B cell (primary cell): ENCODE measurements around the gene FANCL. TPM values are rescaled to one million over a fixed set of nuclear protein-coding genes. Genes with fewer than 3 reads are reported as not detected.
"Not testable (repeated sequence)": the region's sequence is repeated elsewhere in the genome, so short reads cannot be mapped to it uniquely, and the experiment has no call there.

ENCODE experiments used
- ATAC-seq: fragments of 200-7000 bp; cut with Tn5 transposase; one replicate; pipeline ENCODE4 v1.10.0; 2021; ENCODE audit warnings: low read depth, mild to moderate bottlenecking, moderate number of reproducible peaks, moderate library complexity
- CTCF ChIA-PET: fragments of 350-600 bp; sonication (Branson Sonifier 250); formaldehyde crosslinking; loops from one replicate; lab custom pipeline; 2021; ENCODE audit warnings: antibody characterized with exemption, inconsistent platforms; lab: Charles Lee
- POLR2A ChIA-PET: fragments of 350-600 bp; sonication (Branson Sonifier 250); formaldehyde crosslinking; loops from one replicate; lab custom pipeline; 2021; ENCODE audit warnings: antibody characterized with exemption; lab: Charles Lee
- DNase-seq: peaks from one replicate; pipeline ENCODE4 v3.0.0; 2013
- H2AFZ ChIP-seq: 2 replicates; pipeline ENCODE4 v1.6.1; 2012; ENCODE audit warnings: mild to moderate bottlenecking, low read depth, low read length; ENCODE audit not compliant: insufficient read depth, poor library complexity, severe bottlenecking
- H3K27ac ChIP-seq, 2 donors: 1 replicate in 1 of 2; 2 replicates in 1 of 2; pipeline ENCODE4 v1.5.1; 2012 to 2013; ENCODE audit warnings: low read length in 2 of 2, mild to moderate bottlenecking in 2 of 2, moderate library complexity in 1 of 2
- H3K27me3 ChIP-seq, 4 experiments: fragments of 200-600 bp in 1 of 4; sonication (generic) in 1 of 4; replicated peaks in 1 of 4; 1 replicate in 2 of 4; 2 replicates in 2 of 4; pipeline versions ENCODE4 v1.6.1 to v1.7.0; 2013 to 2016; ENCODE audit warnings: low read length in 3 of 4, mild to moderate bottlenecking in 2 of 4, mixed read lengths in 1 of 4, moderate library complexity in 1 of 4; ENCODE audit not compliant: insufficient read depth in 4 of 4, control insufficient read depth in 3 of 4; ENCODE audit errors: control extremely low read depth in 1 of 4
- H3K36me3 ChIP-seq, 2 experiments: replicated peaks in 1 of 2; 1 replicate in 1 of 2; 2 replicates in 1 of 2; pipeline versions ENCODE4 v1.6.1 to v1.7.1; 2013; ENCODE audit warnings: low read length in 1 of 2; ENCODE audit not compliant: insufficient read depth in 2 of 2, control insufficient read depth in 1 of 2; ENCODE audit errors: control extremely low read depth in 1 of 2, extremely low read depth in 1 of 2
- H3K4me1 ChIP-seq, 2 donors: fragments of 200-600 bp in 1 of 2; sonication (generic) in 1 of 2; 1 replicate in 1 of 2; 2 replicates in 1 of 2; pipeline versions ENCODE4 v1.5.1 to v1.6.1; 2013 to 2017; ENCODE audit warnings: low read length in 2 of 2; ENCODE audit not compliant: control insufficient read depth in 2 of 2, insufficient read depth in 2 of 2
- H3K4me2 ChIP-seq: replicated peaks from 2 replicates; pipeline ENCODE3; 2012; ENCODE audit warnings: mild to moderate bottlenecking, low read depth, low read length; ENCODE audit not compliant: poor library complexity, severe bottlenecking
- H3K4me3 ChIP-seq, 5 experiments: fragments of 200-600 bp in 1 of 5; sonication (generic) in 1 of 5; 1 replicate in 3 of 5; 2 replicates in 2 of 5; pipeline versions ENCODE4 v1.5.1 to v1.7.0; 2011 to 2016; ENCODE audit warnings: low read length in 4 of 5, mild to moderate bottlenecking in 4 of 5, low read depth in 2 of 5, control low read depth in 1 of 5, moderate library complexity in 1 of 5; ENCODE audit not compliant: insufficient read depth in 1 of 5; ENCODE audit errors: control extremely low read depth in 1 of 5, extremely low read depth in 1 of 5
- H3K79me2 ChIP-seq: fragments of 200-600 bp; sonication (generic); one replicate; pipeline ENCODE4 v1.6.0; 2016; ENCODE audit warnings: low read length; ENCODE audit not compliant: control insufficient read depth, insufficient read depth
- H3K9ac ChIP-seq: fragments of 200-600 bp; sonication (generic); 2 replicates; pipeline ENCODE4 v1.6.1; 2017; ENCODE audit warnings: mild to moderate bottlenecking, low read length, moderate library complexity
- H3K9me3 ChIP-seq, 3 donors: one replicate each; pipeline versions ENCODE4 v1.6.1 to v1.7.1; 2013; ENCODE audit warnings: low read length in 2 of 3; ENCODE audit not compliant: control insufficient read depth in 2 of 3, insufficient read depth in 1 of 3; ENCODE audit errors: control extremely low read depth in 1 of 3
- H4K20me1 ChIP-seq: 2 replicates; pipeline ENCODE4 v1.6.0; 2012; ENCODE audit warnings: mild to moderate bottlenecking, low read length; ENCODE audit not compliant: insufficient read depth, control insufficient read depth, poor library complexity, severe bottlenecking
- H3K27ac Mint-ChIP-seq: one replicate; pipeline ENCODE4 v1.8.0; 2021; ENCODE audit warnings: mixed read lengths
- H3K27me3 Mint-ChIP-seq: one replicate; pipeline ENCODE4 v1.8.0; 2021; ENCODE audit warnings: mixed read lengths
- H3K4me1 Mint-ChIP-seq: one replicate; pipeline ENCODE4 v1.8.0; 2021; ENCODE audit warnings: mixed read lengths
- H3K4me3 Mint-ChIP-seq: one replicate; pipeline ENCODE4 v1.8.0; 2021; ENCODE audit warnings: mixed read lengths
- H3K9me3 Mint-ChIP-seq: one replicate; pipeline ENCODE4 v1.8.0; 2022; ENCODE audit warnings: mixed read lengths; ENCODE audit not compliant: insufficient read depth
- EZH2 ChIP-seq: IDR thresholded peaks from 2 replicates; pipeline ENCODE4 v1.6.1; 2012; ENCODE audit warnings: borderline replicate concordance, low read depth, mild to moderate bottlenecking, moderate library complexity, low read length; ENCODE audit not compliant: insufficient read depth, poor library complexity, severe bottlenecking
- WGBS: methylation state at CpG from one replicate; pipeline ENCODE4 v1.1.5; 2013; ENCODE audit warnings: missing lambda C conversion rate; ENCODE audit not compliant: insufficient coverage; 5-methylcytosine and 5-hydroxymethylcytosine counted together
- intact Hi-C: fragments of 100-400 bp; cut with micrococcal nuclease; formaldehyde crosslinking; loops from one replicate; pipeline ENCODE4 v1.10.0; 2022
- polyA plus RNA-seq: library from polyadenylated mRNA; depleted of rRNA; stranded (reverse); fragments of >200 nt; gene quantifications from 2 replicates; pipeline ENCODE4 v1.2.3, GENCODE V29; 2012
- total RNA-seq, 2 donors: library from RNA; stranded (reverse); fragments of 120-200 nt in 1 of 2; gene quantifications; 1 replicate in 1 of 2; 2 replicates in 1 of 2; pipeline versions ENCODE4 v1.2.3 to v1.2.4, GENCODE V29; 2013 to 2022
- TF ChIP-seq, protein P1 (sequence below): fragments of 200-600 bp; IDR thresholded peaks from one replicate; pipeline ENCODE4 v1.8.0; 2022; ENCODE audit warnings: antibody characterized with exemption, mild to moderate bottlenecking

The FANCL gene
- total and polyA plus RNA-seq, 2 donors (not counting 1 experiment from before 2014, with no cell fraction given) = 9.1 to 31.7 TPM

GRCh38 chr2:58155160-58155778, 85.9 kb downstream of the FANCL start:
- CTCF ChIA-PET = interaction anchor here (1.3 kb wide), 1 partner anchor 10 kb away, joined by 3 read pairs; no protein-coding TSS in a partner anchor

DNA sequence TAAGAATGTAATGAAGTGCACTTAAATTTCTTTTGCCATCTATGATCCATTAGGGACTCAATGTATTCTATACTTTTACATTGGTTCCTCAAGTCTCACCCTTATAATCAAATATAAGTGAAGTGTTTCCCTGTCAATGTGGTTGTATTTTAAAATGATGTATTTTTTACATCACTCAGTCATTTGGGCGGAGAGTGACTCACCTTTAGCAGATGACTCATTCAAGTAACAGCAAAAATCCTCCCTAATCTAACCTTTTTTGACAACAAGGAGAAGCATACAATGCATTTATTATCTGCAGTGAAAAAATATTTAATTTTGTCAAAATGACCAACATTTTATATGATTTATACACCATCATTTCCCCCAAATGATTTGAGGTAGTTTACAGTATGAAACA, 94.4 kb downstream of the FANCL start:
- Histone ChIP-seq H3K27me3 (no peaks in the 10 kb centered on the region), H3K27ac (no peak overlapping the region), H3K36me3 (peaks cover 4 to 14% of the 10 kb centered on the region in 2 experiments), H4K20me1 (no peaks in the 10 kb centered on the region), H2AFZ (no peak overlapping the region), H3K9ac (no peak overlapping the region), H3K4me2 (no peak overlapping the region), H3K4me3 (no peak overlapping the region), H3K9me3 (peaks cover 0 to 1% (median 0%) of the 10 kb centered on the region in 3 donors), H3K79me2 (no peaks in the 10 kb centered on the region), H3K4me1 (no peaks in the 10 kb centered on the region)
- no peak for DNase-seq
- Mint-ChIP-seq H3K27me3 (no peaks in the 10 kb centered on the region), H3K27ac (no peak overlapping the region), H3K9me3 (no peaks in the 10 kb centered on the region), H3K4me3 (no peak overlapping the region), H3K4me1 (no peaks in the 10 kb centered on the region)
- CTCF ChIA-PET = no interaction called here
- TF ChIP-seq, protein P1, sequence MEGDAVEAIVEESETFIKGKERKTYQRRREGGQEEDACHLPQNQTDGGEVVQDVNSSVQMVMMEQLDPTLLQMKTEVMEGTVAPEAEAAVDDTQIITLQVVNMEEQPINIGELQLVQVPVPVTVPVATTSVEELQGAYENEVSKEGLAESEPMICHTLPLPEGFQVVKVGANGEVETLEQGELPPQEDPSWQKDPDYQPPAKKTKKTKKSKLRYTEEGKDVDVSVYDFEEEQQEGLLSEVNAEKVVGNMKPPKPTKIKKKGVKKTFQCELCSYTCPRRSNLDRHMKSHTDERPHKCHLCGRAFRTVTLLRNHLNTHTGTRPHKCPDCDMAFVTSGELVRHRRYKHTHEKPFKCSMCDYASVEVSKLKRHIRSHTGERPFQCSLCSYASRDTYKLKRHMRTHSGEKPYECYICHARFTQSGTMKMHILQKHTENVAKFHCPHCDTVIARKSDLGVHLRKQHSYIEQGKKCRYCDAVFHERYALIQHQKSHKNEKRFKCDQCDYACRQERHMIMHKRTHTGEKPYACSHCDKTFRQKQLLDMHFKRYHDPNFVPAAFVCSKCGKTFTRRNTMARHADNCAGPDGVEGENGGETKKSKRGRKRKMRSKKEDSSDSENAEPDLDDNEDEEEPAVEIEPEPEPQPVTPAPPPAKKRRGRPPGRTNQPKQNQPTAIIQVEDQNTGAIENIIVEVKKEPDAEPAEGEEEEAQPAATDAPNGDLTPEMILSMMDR = no peak
- no peak for TF ChIP-seq EZH2
- WGBS = no CpG with 5 or more reads among the region's 1 CpG
- no peak for ATAC-seq
- intact Hi-C loops = no loop called here
- POLR2A ChIA-PET = no interaction called here

More at GRCh38 chr2:58155160-58155778, 85.9 kb downstream of the FANCL start:
- Histone ChIP-seq H2AFZ (no peak overlapping the region), H3K4me1 (no peaks in the 10 kb centered on the region), H3K36me3 (peaks cover 2 to 25% of the 10 kb centered on the region in 2 experiments), H4K20me1 (no peaks in the 10 kb centered on the region), H3K9me3 (no peaks in the 10 kb centered on the region), H3K4me3 (no peak overlapping the region), H3K4me2 (no peak overlapping the region), H3K27ac (no peak overlapping the region), H3K79me2 (no peaks in the 10 kb centered on the region), H3K9ac (no peak overlapping the region), H3K27me3 (no peaks in the 10 kb centered on the region)
- H3K27me3 Mint-ChIP-seq = no peaks in the 10 kb centered on the region
- TF ChIP-seq, protein P1 = no peak
- TF ChIP-seq EZH2 = no peak
- WGBS = 97% methylated on average over 3 of the region's 7 CpGs
- ATAC-seq = no peak
- H3K27ac Mint-ChIP-seq = no peak overlapping the region
- no peak for DNase-seq
- H3K4me1 Mint-ChIP-seq = no peaks in the 10 kb centered on the region
- POLR2A ChIA-PET = no interaction called here
- no peak overlapping the region for H3K4me3 Mint-ChIP-seq
- H3K9me3 Mint-ChIP-seq = peaks cover 9% of the 10 kb centered on the region
- intact Hi-C loops = no loop called here

- DNase-seq, H2AFZ ChIP-seq, H3K9me3 Mint-ChIP-seq, H3K27me3 ChIP-seq, H3K4me1 ChIP-seq, H3K27ac ChIP-seq, intact Hi-C loops, H3K4me3 ChIP-seq, H3K9me3 ChIP-seq, H3K4me1 Mint-ChIP-seq, H4K20me1 ChIP-seq, H3K4me2 ChIP-seq, H3K4me3 Mint-ChIP-seq, H3K27me3 Mint-ChIP-seq, ATAC-seq, H3K27ac Mint-ChIP-seq, POLR2A ChIA-PET, H3K79me2 ChIP-seq, H3K9ac ChIP-seq: not testable (repeated sequence)
- WGBS = 100% methylated on average over 2 of the region's 6 CpGs
- peaks cover 4 to 14% of the 10 kb centered on the region in 2 experiments for H3K36me3 ChIP-seq
- CTCF ChIA-PET = interaction anchor here (1.2 kb wide), 1 partner anchor 9 kb away, joined by 3 read pairs; no protein-coding TSS in a partner anchor
Measured at GRCh38 chr2:58145769-58146168, 95.4 kb downstream of the FANCL start.
